CD4-positive, alpha-beta T cell (primary cell): Measurements from ENCODE around the gene CRELD1. TPM values are rescaled to one million over a fixed set of nuclear protein-coding genes. Genes with fewer than 3 reads are reported as not detected.

ENCODE experiments used
- ATAC-seq: fragments of 200-7000 bp; cut with Tn5 transposase; one replicate; pipeline ENCODE4 v1.10.0; 2022; ENCODE audit warnings: mild to moderate bottlenecking; ENCODE audit not compliant: poor library complexity
- CTCF ChIA-PET: fragments of 350-600 bp; sonication (Branson Sonifier 250); formaldehyde crosslinking; loops from one replicate; lab custom pipeline; 2021; ENCODE audit warnings: antibody characterized with exemption, inconsistent platforms; lab: Charles Lee
- POLR2A ChIA-PET: fragments of 350-600 bp; sonication (Branson Sonifier 250); formaldehyde crosslinking; loops from one replicate; lab custom pipeline; 2021; ENCODE audit warnings: antibody characterized with exemption, inconsistent platforms; lab: Charles Lee
- DNase-seq, 14 experiments: peaks; one replicate each; pipeline ENCODE4 v3.0.0-alpha.2; 2013 to 2020; ENCODE audit warnings: mixed read lengths in 2 of 14
- H3K27ac ChIP-seq, 2 donors: one replicate each; pipeline versions ENCODE4 v1.5.1 to v1.7.0; 2013; ENCODE audit warnings: low read length in 2 of 2, low read depth in 1 of 2, mild to moderate bottlenecking in 1 of 2
- H3K27me3 ChIP-seq, 2 experiments: 1 replicate in 1 of 2; 2 replicates in 1 of 2; pipeline versions ENCODE4 v1.6.1 to v1.7.0; 2013; ENCODE audit warnings: low read length in 2 of 2, control low read depth in 1 of 2, mild to moderate bottlenecking in 1 of 2, moderate library complexity in 1 of 2; ENCODE audit not compliant: insufficient read depth in 2 of 2, control insufficient read depth in 1 of 2
- H3K36me3 ChIP-seq: one replicate; pipeline ENCODE4 v1.6.1; 2013; ENCODE audit warnings: low read length, control low read depth; ENCODE audit not compliant: insufficient read depth
- H3K4me1 ChIP-seq: one replicate; pipeline ENCODE4 v1.6.1; 2013; ENCODE audit warnings: low read length, control low read depth; ENCODE audit not compliant: insufficient read depth
- H3K4me3 ChIP-seq: one replicate; pipeline ENCODE4 v1.5.1; 2013; ENCODE audit warnings: mild to moderate bottlenecking, low read length, moderate library complexity
- H3K9me3 ChIP-seq, 2 experiments: 1 replicate in 1 of 2; 2 replicates in 1 of 2; pipeline versions ENCODE4 v1.6.1 to v1.7.0; 2013; ENCODE audit warnings: low read length in 2 of 2, mild to moderate bottlenecking in 2 of 2, control low read depth in 1 of 2, moderate library complexity in 1 of 2; ENCODE audit not compliant: control insufficient read depth in 1 of 2, insufficient read depth in 1 of 2
- H3K27ac Mint-ChIP-seq: one replicate; pipeline ENCODE4 v1.8.0; 2020; ENCODE audit warnings: mixed read lengths
- H3K27me3 Mint-ChIP-seq: one replicate; pipeline ENCODE4 v1.8.0; 2021; ENCODE audit warnings: mixed read lengths
- H3K36me3 Mint-ChIP-seq: one replicate; pipeline ENCODE4 v1.8.0; 2021; ENCODE audit warnings: low read depth, mixed read lengths
- H3K4me1 Mint-ChIP-seq: one replicate; pipeline ENCODE4 v1.8.0; 2021; ENCODE audit warnings: low read depth, mixed read lengths
- H3K4me3 Mint-ChIP-seq: one replicate; pipeline ENCODE4 v1.8.0; 2020; ENCODE audit warnings: mild to moderate bottlenecking, mixed read lengths
- H3K9me3 Mint-ChIP-seq: one replicate; pipeline ENCODE4 v1.8.0; 2020; ENCODE audit warnings: mixed read lengths
- CTCF ChIP-seq: fragments of 200-600 bp; IDR thresholded peaks from one replicate; pipeline ENCODE4 v1.8.0; 2022; ENCODE audit warnings: antibody characterized with exemption, mild to moderate bottlenecking
- intact Hi-C, 2 experiments: fragments of 100-400 bp; cut with DNase I in 1 of 2; cut with micrococcal nuclease in 1 of 2; formaldehyde crosslinking; loops; one replicate each; pipeline versions ENCODE4 v1.15.1 to v1.9.0; 2023 to 2025; cut with DNase I, micrococcal nuclease
- total RNA-seq, 174 experiments: library from RNA in 2 of 174; stranded (reverse) in 2 of 174; gene quantifications; one replicate each; pipeline ENCODE4 v1.2.3 and lab custom pipeline; 2021 to 2026

CRELD1 gene
- total RNA-seq, 2 experiments from 2014 or later: 10.7 to 12.4 TPM

- ATAC-seq (no peak), DNase-seq (no peak)
- TF ChIP-seq CTCF: no peak
- H3K27me3 Mint-ChIP-seq: no peaks in the 10 kb centered on the region
- H3K9me3 Mint-ChIP-seq: no peaks in the 10 kb centered on the region
- H3K27ac Mint-ChIP-seq: peak overlapping the region; percentile 99
- H3K4me1 Mint-ChIP-seq: peaks cover 54% of the 10 kb centered on the region
- peaks cover 39% of the 10 kb centered on the region for H3K4me1 ChIP-seq
- H3K36me3 Mint-ChIP-seq: peaks cover 21% of the 10 kb centered on the region
- no peak overlapping the region for H3K27ac ChIP-seq
- H3K27me3 ChIP-seq: no peaks in the 10 kb centered on the region
- H3K4me3 ChIP-seq: no peak overlapping the region
- peaks cover 6% of the 10 kb centered on the region for H3K36me3 ChIP-seq
- H3K4me3 Mint-ChIP-seq: peak overlapping the region; percentile 87
- POLR2A ChIA-PET: interaction anchor here (1.4 to 5.1 kb wide), 6 partner anchors 16 to 390 kb away, joined by 4 to 98 read pairs (median 38); partner anchors contain the start of genes ARPC4, EMC3, JAGN1 and SEC13
- no peaks in the 10 kb centered on the region for H3K9me3 ChIP-seq
- CTCF ChIA-PET: interaction anchor here (1.2 to 3.3 kb wide), 3 partner anchors 15 to 116 kb away, joined by 3 to 20 read pairs (median 6); partner anchors contain the start of gene JAGN1
- intact Hi-C loops: loop anchor here (5.0 to 10.0 kb wide), 6 partner anchors 84 to 534 kb away; partner anchors contain the start of genes RPUSD3 (in 1 of the 2), SEC13 (in 1 of the 2), SETD5 (in 1 of the 2) and VHL (in 1 of the 2)
These were observed 2.7 kb upstream of the CRELD1 start for GRCh38 chr3:9930804-9931418.

- POLR2A ChIA-PET: interaction anchor here (0.6 to 5.1 kb wide), 34 partner anchors 8 to 536 kb away, joined by 3 to 98 read pairs (median 10); partner anchors contain the start of genes ARPC4, BRK1, BRPF1 and EMC3
These were observed 1.1 kb upstream of the CRELD1 start for GRCh38 chr3:9932535-9932842.

More at GRCh38 chr3:9932535-9932842, 1.1 kb upstream of the CRELD1 start:
- Mint-ChIP-seq H3K36me3 (peaks cover 31% of the 10 kb centered on the region), H3K4me1 (peaks cover 65% of the 10 kb centered on the region), H3K27me3 (no peaks in the 10 kb centered on the region), H3K4me3 (peak overlapping the region; percentile 99), H3K27ac (peak overlapping the region; percentile 99), H3K9me3 (no peaks in the 10 kb centered on the region)
- peak overlapping the region; percentile 65 for H3K4me3 ChIP-seq
- H3K27ac ChIP-seq: peak overlapping the region; percentile 90 to 91
- no peak for TF ChIP-seq CTCF
- no peaks in the 10 kb centered on the region for H3K27me3 ChIP-seq
- intact Hi-C loops: loop anchor here (1.0 to 10.0 kb wide), 13 partner anchors 14 to 535 kb away; partner anchors contain the start of genes FANCD2 (in 2 of the 2), JAGN1 (in 2 of the 2), BRK1 (in 1 of the 2) and EMC3 (in 1 of the 2)
- peaks cover 21% of the 10 kb centered on the region for H3K36me3 ChIP-seq
- peaks cover 42% of the 10 kb centered on the region for H3K4me1 ChIP-seq
- DNase-seq (no peak), ATAC-seq (no peak)
- CTCF ChIA-PET: interaction anchor here (0.6 to 3.3 kb wide), 34 partner anchors 9 to 570 kb away, joined by 3 to 20 read pairs (median 6); partner anchors contain the start of genes ARPC4, EMC3, FANCD2 and IL17RE
- no peaks in the 10 kb centered on the region for H3K9me3 ChIP-seq
